SK-N-SH (cell line): ENCODE results near the gene ZSCAN12. TPM values are rescaled to one million over a fixed set of nuclear protein-coding genes. Genes with fewer than 3 reads are reported as not detected.

Experiments used
- EZH2phosphoT487 ChIP-seq: fragments of 200-600 bp; sonication (generic); IDR thresholded peaks from 2 replicates; pipeline ENCODE4 v1.6.1; 2017; ENCODE audit warnings: low read depth, mixed run types, mild to moderate bottlenecking, antibody characterized with exemption, moderate library complexity, borderline replicate concordance
- FOSL2 ChIP-seq: IDR thresholded peaks from 2 replicates; pipeline ENCODE4 v1.4.0; 2012; ENCODE audit warnings: low read depth, mild to moderate bottlenecking, moderate library complexity, borderline replicate concordance
- FOXJ3 ChIP-seq: sonication (generic); formaldehyde crosslinking; IDR thresholded peaks from 2 replicates; pipeline ENCODE4 v1.5.1; 2020; ENCODE audit warnings: mild to moderate bottlenecking, missing genetic modification reagents
- GABPA ChIP-seq: IDR thresholded peaks from 2 replicates; pipeline ENCODE4 v1.4.0; 2012; ENCODE audit warnings: low read depth, mild to moderate bottlenecking
- GATA2 ChIP-seq: sonication (generic); formaldehyde crosslinking; IDR thresholded peaks from 2 replicates; pipeline ENCODE4 v1.5.0; 2020; ENCODE audit warnings: mild to moderate bottlenecking, missing genetic modification reagents
- MXI1 ChIP-seq: IDR thresholded peaks from 2 replicates; pipeline ENCODE4 v1.6.1; 2012; ENCODE audit warnings: mild to moderate bottlenecking, low read depth, low read length, improper control_type of control experiment
- NRF1 ChIP-seq: IDR thresholded peaks from 2 replicates; pipeline ENCODE4 v1.6.1; 2012; ENCODE audit warnings: low read depth, mild to moderate bottlenecking, low read length
- POLR2AphosphoS5 ChIP-seq: IDR thresholded peaks from 2 replicates; pipeline ENCODE4 v1.6.1; 2012; ENCODE audit warnings: low read depth, low read length
- RAD21 ChIP-seq: IDR thresholded peaks from 2 replicates; pipeline ENCODE4 v1.6.1; 2012; ENCODE audit warnings: mild to moderate bottlenecking, low read length
- RCOR1 ChIP-seq: fragments of 150-350 bp; IDR thresholded peaks from 2 replicates; pipeline ENCODE4 v1.6.1; 2017; ENCODE audit warnings: antibody characterized with exemption, low read length
- RFX5 ChIP-seq: IDR thresholded peaks from 2 replicates; pipeline ENCODE4 v1.6.1; 2012; ENCODE audit warnings: mild to moderate bottlenecking, improper control_type of control experiment, low read length
- RXRA ChIP-seq: IDR thresholded peaks from 2 replicates; pipeline ENCODE4 v1.4.0; 2012; ENCODE audit warnings: low read depth, mild to moderate bottlenecking, borderline replicate concordance
- SIN3A ChIP-seq: IDR thresholded peaks from 2 replicates; pipeline ENCODE4 v1.6.1; 2012; ENCODE audit warnings: low read depth, mild to moderate bottlenecking, low read length, moderate library complexity, borderline replicate concordance
- SMC3 ChIP-seq: IDR thresholded peaks from 2 replicates; pipeline ENCODE4 v1.6.1; 2012; ENCODE audit warnings: low read depth, low read length, improper control_type of control experiment
- TAF1 ChIP-seq: IDR thresholded peaks from 2 replicates; pipeline ENCODE4 v1.6.1; 2012; ENCODE audit warnings: low read depth, mild to moderate bottlenecking, low read length, moderate library complexity, borderline replicate concordance
- TEAD4 ChIP-seq: IDR thresholded peaks from 2 replicates; pipeline ENCODE4 v1.4.0; 2012; ENCODE audit warnings: mild to moderate bottlenecking, borderline replicate concordance; ENCODE audit not compliant: insufficient read depth
- YY1 ChIP-seq: IDR thresholded peaks from 2 replicates; pipeline ENCODE4 v1.4.0; 2012; ENCODE audit warnings: low read depth, mild to moderate bottlenecking
- polyA plus RNA-seq, 3 experiments: library from polyadenylated mRNA; depleted of rRNA; stranded (reverse); fragments of >200 nt; gene quantifications; 2 replicates each; pipeline ENCODE4 v1.2.3, GENCODE V29; 2012
- TF ChIP-seq, protein P1 (sequence below): IDR thresholded peaks from 2 replicates; pipeline ENCODE4 v1.4.0; 2012; ENCODE audit warnings: low read depth, borderline replicate concordance
- TF ChIP-seq, protein P2 (sequence below): fragments of 150-350 bp; IDR thresholded peaks from 2 replicates; pipeline ENCODE4 v1.6.1; 2016; ENCODE audit warnings: mild to moderate bottlenecking, low read depth, low read length
- TF ChIP-seq, protein P3 (sequence below): IDR thresholded peaks from 2 replicates; pipeline ENCODE4 v1.6.1; 2012; ENCODE audit warnings: mild to moderate bottlenecking, low read depth, low read length, moderate library complexity
- TF ChIP-seq, protein P4 (sequence below): IDR thresholded peaks from 2 replicates; pipeline ENCODE4 v1.4.0; 2012; ENCODE audit warnings: low read depth, borderline replicate concordance
- TF ChIP-seq, protein P5 (sequence below): IDR thresholded peaks from 2 replicates; pipeline ENCODE4; 2012
- TF ChIP-seq, protein P6 (sequence below): IDR thresholded peaks from 2 replicates; pipeline ENCODE4 v1.4.0; 2012; ENCODE audit warnings: low read depth

The ZSCAN12 gene
- polyA plus RNA-seq, 1 of the 3 experiments (the other 2 are of a cell fraction): 1.6 TPM

DNA sequence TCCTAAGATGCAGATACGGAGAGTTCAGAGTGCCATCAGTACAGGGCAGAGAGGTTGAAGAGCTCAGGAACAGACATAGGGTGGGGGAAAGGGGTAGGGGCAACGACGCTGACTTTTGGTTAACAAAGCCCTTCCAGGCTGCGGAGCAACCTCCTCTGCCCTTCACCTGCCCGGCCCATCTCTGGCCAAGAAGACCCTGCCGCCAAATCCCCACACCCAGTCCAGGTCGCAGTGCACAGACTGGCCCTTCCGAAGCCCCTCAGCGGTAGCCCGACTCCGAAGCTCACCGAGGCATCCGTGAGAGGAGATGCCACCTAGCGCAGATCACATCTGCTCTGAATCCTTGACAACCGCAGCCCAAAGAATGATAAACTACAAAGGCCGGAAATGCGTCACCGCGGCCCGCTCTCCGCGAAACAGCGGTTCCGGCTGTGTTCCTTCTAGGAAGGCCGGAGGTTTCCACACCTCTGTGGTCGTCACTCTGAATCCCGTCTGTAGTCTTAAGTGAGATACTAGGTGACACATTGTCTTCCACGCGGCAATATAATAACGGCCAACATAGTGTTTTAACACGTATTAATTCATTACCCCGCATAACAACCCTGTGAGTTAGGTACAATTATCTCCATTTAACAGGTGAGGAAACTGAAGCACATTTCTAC is 43.7 kb upstream of the ZSCAN12 start, which contains the start of gene ZSCAN23 (continued):
- TF ChIP-seq, protein P1, sequence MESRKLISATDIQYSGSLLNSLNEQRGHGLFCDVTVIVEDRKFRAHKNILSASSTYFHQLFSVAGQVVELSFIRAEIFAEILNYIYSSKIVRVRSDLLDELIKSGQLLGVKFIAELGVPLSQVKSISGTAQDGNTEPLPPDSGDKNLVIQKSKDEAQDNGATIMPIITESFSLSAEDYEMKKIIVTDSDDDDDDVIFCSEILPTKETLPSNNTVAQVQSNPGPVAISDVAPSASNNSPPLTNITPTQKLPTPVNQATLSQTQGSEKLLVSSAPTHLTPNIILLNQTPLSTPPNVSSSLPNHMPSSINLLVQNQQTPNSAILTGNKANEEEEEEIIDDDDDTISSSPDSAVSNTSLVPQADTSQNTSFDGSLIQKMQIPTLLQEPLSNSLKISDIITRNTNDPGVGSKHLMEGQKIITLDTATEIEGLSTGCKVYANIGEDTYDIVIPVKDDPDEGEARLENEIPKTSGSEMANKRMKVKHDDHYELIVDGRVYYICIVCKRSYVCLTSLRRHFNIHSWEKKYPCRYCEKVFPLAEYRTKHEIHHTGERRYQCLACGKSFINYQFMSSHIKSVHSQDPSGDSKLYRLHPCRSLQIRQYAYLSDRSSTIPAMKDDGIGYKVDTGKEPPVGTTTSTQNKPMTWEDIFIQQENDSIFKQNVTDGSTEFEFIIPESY: peak; percentile 20; the same call in 1 of the 2 replicates
- TF ChIP-seq POLR2AphosphoS5: peak; percentile 97
- TF ChIP-seq SMC3: no peak
- TF ChIP-seq, protein P2, sequence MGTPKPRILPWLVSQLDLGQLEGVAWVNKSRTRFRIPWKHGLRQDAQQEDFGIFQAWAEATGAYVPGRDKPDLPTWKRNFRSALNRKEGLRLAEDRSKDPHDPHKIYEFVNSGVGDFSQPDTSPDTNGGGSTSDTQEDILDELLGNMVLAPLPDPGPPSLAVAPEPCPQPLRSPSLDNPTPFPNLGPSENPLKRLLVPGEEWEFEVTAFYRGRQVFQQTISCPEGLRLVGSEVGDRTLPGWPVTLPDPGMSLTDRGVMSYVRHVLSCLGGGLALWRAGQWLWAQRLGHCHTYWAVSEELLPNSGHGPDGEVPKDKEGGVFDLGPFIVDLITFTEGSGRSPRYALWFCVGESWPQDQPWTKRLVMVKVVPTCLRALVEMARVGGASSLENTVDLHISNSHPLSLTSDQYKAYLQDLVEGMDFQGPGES: no peak
- TF ChIP-seq SIN3A: no peak
- peak; percentile 23; the same call in 1 of the 2 replicates for TF ChIP-seq FOSL2
- TF ChIP-seq, protein P3, sequence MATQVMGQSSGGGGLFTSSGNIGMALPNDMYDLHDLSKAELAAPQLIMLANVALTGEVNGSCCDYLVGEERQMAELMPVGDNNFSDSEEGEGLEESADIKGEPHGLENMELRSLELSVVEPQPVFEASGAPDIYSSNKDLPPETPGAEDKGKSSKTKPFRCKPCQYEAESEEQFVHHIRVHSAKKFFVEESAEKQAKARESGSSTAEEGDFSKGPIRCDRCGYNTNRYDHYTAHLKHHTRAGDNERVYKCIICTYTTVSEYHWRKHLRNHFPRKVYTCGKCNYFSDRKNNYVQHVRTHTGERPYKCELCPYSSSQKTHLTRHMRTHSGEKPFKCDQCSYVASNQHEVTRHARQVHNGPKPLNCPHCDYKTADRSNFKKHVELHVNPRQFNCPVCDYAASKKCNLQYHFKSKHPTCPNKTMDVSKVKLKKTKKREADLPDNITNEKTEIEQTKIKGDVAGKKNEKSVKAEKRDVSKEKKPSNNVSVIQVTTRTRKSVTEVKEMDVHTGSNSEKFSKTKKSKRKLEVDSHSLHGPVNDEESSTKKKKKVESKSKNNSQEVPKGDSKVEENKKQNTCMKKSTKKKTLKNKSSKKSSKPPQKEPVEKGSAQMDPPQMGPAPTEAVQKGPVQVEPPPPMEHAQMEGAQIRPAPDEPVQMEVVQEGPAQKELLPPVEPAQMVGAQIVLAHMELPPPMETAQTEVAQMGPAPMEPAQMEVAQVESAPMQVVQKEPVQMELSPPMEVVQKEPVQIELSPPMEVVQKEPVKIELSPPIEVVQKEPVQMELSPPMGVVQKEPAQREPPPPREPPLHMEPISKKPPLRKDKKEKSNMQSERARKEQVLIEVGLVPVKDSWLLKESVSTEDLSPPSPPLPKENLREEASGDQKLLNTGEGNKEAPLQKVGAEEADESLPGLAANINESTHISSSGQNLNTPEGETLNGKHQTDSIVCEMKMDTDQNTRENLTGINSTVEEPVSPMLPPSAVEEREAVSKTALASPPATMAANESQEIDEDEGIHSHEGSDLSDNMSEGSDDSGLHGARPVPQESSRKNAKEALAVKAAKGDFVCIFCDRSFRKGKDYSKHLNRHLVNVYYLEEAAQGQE: no peak
- peak; percentile 86 for TF ChIP-seq TAF1
- TF ChIP-seq RAD21: no peak
- TF ChIP-seq, protein P4, sequence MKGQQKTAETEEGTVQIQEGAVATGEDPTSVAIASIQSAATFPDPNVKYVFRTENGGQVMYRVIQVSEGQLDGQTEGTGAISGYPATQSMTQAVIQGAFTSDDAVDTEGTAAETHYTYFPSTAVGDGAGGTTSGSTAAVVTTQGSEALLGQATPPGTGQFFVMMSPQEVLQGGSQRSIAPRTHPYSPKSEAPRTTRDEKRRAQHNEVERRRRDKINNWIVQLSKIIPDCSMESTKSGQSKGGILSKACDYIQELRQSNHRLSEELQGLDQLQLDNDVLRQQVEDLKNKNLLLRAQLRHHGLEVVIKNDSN: no peak
- TF ChIP-seq RFX5: peak; percentile 74
- TF ChIP-seq, protein P5, sequence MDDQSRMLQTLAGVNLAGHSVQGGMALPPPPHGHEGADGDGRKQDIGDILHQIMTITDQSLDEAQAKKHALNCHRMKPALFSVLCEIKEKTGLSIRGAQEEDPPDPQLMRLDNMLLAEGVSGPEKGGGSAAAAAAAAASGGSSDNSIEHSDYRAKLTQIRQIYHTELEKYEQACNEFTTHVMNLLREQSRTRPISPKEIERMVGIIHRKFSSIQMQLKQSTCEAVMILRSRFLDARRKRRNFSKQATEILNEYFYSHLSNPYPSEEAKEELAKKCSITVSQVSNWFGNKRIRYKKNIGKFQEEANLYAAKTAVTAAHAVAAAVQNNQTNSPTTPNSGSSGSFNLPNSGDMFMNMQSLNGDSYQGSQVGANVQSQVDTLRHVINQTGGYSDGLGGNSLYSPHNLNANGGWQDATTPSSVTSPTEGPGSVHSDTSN: peak; percentile 56; the same call in 1 of the 2 replicates
- peak; percentile 94 for TF ChIP-seq GABPA
- TF ChIP-seq GATA2: peak; percentile 47
- no peak for TF ChIP-seq NRF1
- TF ChIP-seq MXI1: peak; percentile 56
- TF ChIP-seq, protein P6, sequence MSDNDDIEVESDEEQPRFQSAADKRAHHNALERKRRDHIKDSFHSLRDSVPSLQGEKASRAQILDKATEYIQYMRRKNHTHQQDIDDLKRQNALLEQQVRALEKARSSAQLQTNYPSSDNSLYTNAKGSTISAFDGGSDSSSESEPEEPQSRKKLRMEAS: peak; percentile 66
- TF ChIP-seq YY1: peak; percentile 37; the same call in 1 of the 2 replicates
- no peak for TF ChIP-seq RXRA
- peak; percentile 63; the same call in 1 of the 2 replicates for TF ChIP-seq RCOR1
- no peak for TF ChIP-seq FOXJ3 (CRISPR knock-in tag)
- no peak for TF ChIP-seq TEAD4
- TF ChIP-seq EZH2phosphoT487: no peak
